Fibroblast of lung (primary cell): ENCODE measurements around the gene ZNF423. TPM values are rescaled to one million over a fixed set of nuclear protein-coding genes. Genes with fewer than 3 reads are reported as not detected.

Experiments used
- DNase-seq, 2 donors: peaks; one replicate each; pipeline versions ENCODE4 v3.0.0 to v3.0.0-alpha.2; 2010; ENCODE audit warnings: low read depth in 2 of 2
- H2AFZ ChIP-seq: 2 replicates; pipeline ENCODE4 v1.5.1; 2012; ENCODE audit warnings: low read length, control low read depth, inconsistent platforms
- H3K27ac ChIP-seq: 2 replicates; pipeline ENCODE4 v1.5.1; 2011; ENCODE audit warnings: low read length, control low read depth; ENCODE audit not compliant: insufficient read depth
- H3K27me3 ChIP-seq: 2 replicates; pipeline ENCODE4 v1.5.1; 2011; ENCODE audit warnings: mild to moderate bottlenecking, low read length; ENCODE audit not compliant: control insufficient read depth, insufficient read depth
- H3K36me3 ChIP-seq: 2 replicates; pipeline ENCODE4 v1.5.1; 2011; ENCODE audit warnings: low read length; ENCODE audit not compliant: control insufficient read depth, insufficient read depth
- H3K4me1 ChIP-seq: 2 replicates; pipeline ENCODE4 v1.5.1; 2011; ENCODE audit warnings: low read length; ENCODE audit not compliant: control insufficient read depth, insufficient read depth; ENCODE audit errors: extremely low read depth
- H3K4me2 ChIP-seq: 2 replicates; pipeline ENCODE4 v1.5.1; 2011; ENCODE audit warnings: low read length, control low read depth; ENCODE audit not compliant: insufficient read depth; ENCODE audit errors: extremely low read depth
- H3K4me3 ChIP-seq, 4 experiments: fragments of 200-600 bp in 1 of 4; sonication (generic) in 1 of 4; replicated peaks in 1 of 4; 2 replicates each; pipeline ENCODE4 v1.5.1; 2011 to 2016; ENCODE audit warnings: low read length in 4 of 4, low read depth in 3 of 4, mild to moderate bottlenecking in 3 of 4, control low read depth in 2 of 4, inconsistent platforms in 1 of 4, mixed read lengths in 1 of 4; ENCODE audit not compliant: insufficient read depth in 1 of 4; ENCODE audit errors: control extremely low read depth in 1 of 4
- H3K79me2 ChIP-seq: 2 replicates; pipeline ENCODE4 v1.5.1; 2012; ENCODE audit warnings: mild to moderate bottlenecking, low read length, inconsistent platforms; ENCODE audit not compliant: control insufficient read depth, insufficient read depth
- H3K9ac ChIP-seq: 2 replicates; pipeline ENCODE4 v1.5.1; 2011; ENCODE audit warnings: mild to moderate bottlenecking, low read length, control low read depth; ENCODE audit not compliant: insufficient read depth
- H3K9me3 ChIP-seq: 2 replicates; pipeline ENCODE4 v1.5.1; 2012; ENCODE audit warnings: low read depth, low read length; ENCODE audit not compliant: control insufficient read depth, insufficient read depth
- H4K20me1 ChIP-seq: 2 replicates; pipeline ENCODE4 v1.5.1; 2011; ENCODE audit warnings: low read length; ENCODE audit not compliant: control insufficient read depth, insufficient read depth; ENCODE audit errors: extremely low read depth
- CTCF ChIP-seq, 2 donors: IDR thresholded peaks in 1 of 2; conservative IDR thresholded peaks in 1 of 2; 1 replicate in 1 of 2; 2 replicates in 1 of 2; pipeline ENCODE4 v1.5.1; 2011 to 2012; ENCODE audit warnings: low read length in 2 of 2, control low read depth in 1 of 2, inconsistent platforms in 1 of 2, low read depth in 1 of 2, mild to moderate bottlenecking in 1 of 2
- EZH2 ChIP-seq: IDR thresholded peaks from 2 replicates; pipeline ENCODE4 v1.5.1; 2012; ENCODE audit warnings: low read length, control low read depth, mild to moderate bottlenecking; ENCODE audit errors: missing control alignments
- polyA plus RNA-seq, 2 donors: library from polyadenylated mRNA; depleted of rRNA in 1 of 2; stranded (reverse) in 1 of 2; unstranded in 1 of 2; fragments of >200 nt; gene quantifications; 2 replicates each; pipeline ENCODE4 v1.2.1, GENCODE V29; 2011 to 2012; ENCODE audit warnings: missing spikeins in 1 of 2
- total RNA-seq: library from RNA; depleted of rRNA; stranded (reverse); fragments of >200 nt; gene quantifications from 2 replicates; pipeline ENCODE4 v1.2.1, GENCODE V29; 2014

ZNF423 gene
- total and polyA plus RNA-seq, 2 donors (not counting 1 experiment from before 2014, with no cell fraction given) = 0.07 to 0.17 TPM

DNA sequence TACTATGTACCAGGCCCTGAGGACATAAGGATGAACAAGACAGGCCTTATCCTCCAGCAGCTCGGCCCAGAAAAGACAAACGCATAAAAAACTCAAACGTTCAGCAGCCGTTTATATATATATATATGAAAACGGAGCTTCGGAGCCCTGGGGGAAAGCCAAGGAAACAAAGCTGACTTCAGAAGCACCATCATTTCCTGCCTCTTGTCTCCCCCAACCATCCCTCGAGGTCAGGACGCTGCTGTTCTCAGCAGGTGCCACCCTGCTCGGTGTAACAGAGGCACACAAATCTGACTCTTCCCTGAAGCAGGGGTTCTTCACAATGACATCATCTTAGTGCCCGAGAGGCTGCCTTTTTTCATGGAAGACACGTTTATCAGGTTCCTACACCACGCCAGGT is 146.9 kb downstream of the ZNF423 start:
- no peaks in the 10 kb centered on the region for H3K79me2 ChIP-seq
- H3K4me3 ChIP-seq = no peak overlapping the region
- DNase-seq = no peak
- H3K36me3 ChIP-seq = no peaks in the 10 kb centered on the region
- H3K4me1 ChIP-seq = no peaks in the 10 kb centered on the region
- H3K27me3 ChIP-seq = no peaks in the 10 kb centered on the region
- no peak overlapping the region for H2AFZ ChIP-seq
- no peak overlapping the region for H3K4me2 ChIP-seq
- H4K20me1 ChIP-seq = no peaks in the 10 kb centered on the region
- no peaks in the 10 kb centered on the region for H3K9me3 ChIP-seq
- TF ChIP-seq CTCF (conservative IDR thresholded peaks at IDR 0.05 in 1 of 2, IDR thresholded peaks at IDR 0.05 in 1 of 2; ENCODE audit: low read depth in 1 of 2, low read length in 2 of 2) (no peak), EZH2 (no peak)
- no peak overlapping the region for H3K9ac ChIP-seq
- no peak overlapping the region for H3K27ac ChIP-seq

DNA sequence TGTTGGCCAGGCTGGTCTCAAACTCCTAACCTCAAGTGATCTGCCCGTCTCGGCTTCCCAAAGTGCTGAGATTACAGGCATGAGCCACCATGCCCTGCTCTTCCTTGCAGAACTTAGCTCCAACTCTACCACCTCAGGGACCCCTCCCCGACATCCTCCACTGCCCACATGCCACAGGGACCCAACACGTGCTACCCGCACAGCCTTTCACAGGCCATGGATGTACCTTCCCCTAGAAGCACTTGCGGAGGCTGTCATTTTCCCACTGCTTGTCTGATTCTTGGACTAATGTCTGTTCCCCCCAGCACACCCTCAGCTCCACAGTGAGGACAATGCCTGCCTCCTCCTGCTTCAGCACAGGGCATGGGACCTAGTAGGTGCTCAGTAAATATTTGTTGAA is 147.4 kb downstream of the ZNF423 start:
- Histone ChIP-seq H3K27me3 (no peaks in the 10 kb centered on the region), H2AFZ (no peak overlapping the region), H3K4me3 (no peak overlapping the region), H3K9ac (no peak overlapping the region), H3K4me2 (no peak overlapping the region), H3K9me3 (no peaks in the 10 kb centered on the region), H3K79me2 (no peaks in the 10 kb centered on the region), H3K4me1 (no peaks in the 10 kb centered on the region), H3K27ac (no peak overlapping the region), H4K20me1 (no peaks in the 10 kb centered on the region), H3K36me3 (no peaks in the 10 kb centered on the region)
- no peak for DNase-seq
- TF ChIP-seq EZH2 (no peak), CTCF (conservative IDR thresholded peaks at IDR 0.05 in 1 of 2, IDR thresholded peaks at IDR 0.05 in 1 of 2; ENCODE audit: low read depth in 1 of 2, low read length in 2 of 2) (no peak)

DNA sequence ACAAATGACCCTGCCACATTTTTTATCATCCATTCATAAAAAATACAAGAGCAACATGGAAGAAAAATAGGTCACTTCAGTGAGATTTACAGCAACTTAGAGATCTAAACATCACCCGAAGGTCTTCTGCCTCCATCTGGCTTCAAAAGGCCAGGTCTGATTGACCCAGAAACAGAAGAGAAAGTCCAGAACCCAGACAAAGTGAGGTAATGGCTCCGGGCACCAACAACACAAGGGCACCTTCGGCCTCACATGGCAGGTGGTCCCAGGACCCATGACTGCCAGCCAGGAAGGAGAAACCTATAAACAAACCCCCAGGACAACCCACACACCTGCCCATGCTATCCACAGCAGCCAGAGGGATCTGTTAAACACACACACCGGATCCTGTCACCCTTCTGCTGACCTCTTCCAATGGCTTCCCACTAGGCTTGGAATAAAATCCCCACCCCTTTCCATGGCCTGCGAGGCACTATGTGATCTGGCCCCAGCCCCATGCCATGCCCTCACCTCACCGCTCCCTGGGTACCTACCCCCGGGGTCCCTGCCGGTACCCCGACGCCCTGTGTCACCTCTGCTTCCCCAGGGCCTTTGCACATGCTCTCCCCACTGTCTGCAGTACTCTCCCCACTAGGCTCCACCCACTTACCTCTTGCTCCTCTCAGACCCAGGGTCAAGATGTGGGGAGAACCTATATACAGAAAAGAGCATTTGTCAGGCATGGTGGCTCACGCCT is 149.1 kb downstream of the ZNF423 start:
- Histone ChIP-seq H3K79me2 (no peaks in the 10 kb centered on the region), H3K4me2 (no peak overlapping the region), H3K4me1 (no peaks in the 10 kb centered on the region), H2AFZ (no peak overlapping the region), H3K9me3 (no peaks in the 10 kb centered on the region), H3K27me3 (no peaks in the 10 kb centered on the region), H4K20me1 (no peaks in the 10 kb centered on the region), H3K4me3 (no peak overlapping the region), H3K9ac (no peak overlapping the region), H3K36me3 (no peaks in the 10 kb centered on the region), H3K27ac (no peak overlapping the region)
- no peak for TF ChIP-seq CTCF (conservative IDR thresholded peaks at IDR 0.05 in 1 of 2, IDR thresholded peaks at IDR 0.05 in 1 of 2; ENCODE audit: low read depth in 1 of 2, low read length in 2 of 2)
- TF ChIP-seq EZH2 = no peak
- no peak for DNase-seq
